OCI-LY1 (cell line): ENCODE results near the gene EVPL.

Experiments
- EZH2 ChIP-seq: fragments of 200-600 bp; sonication (generic), shearing (Covaris generic); IDR thresholded peaks from 2 replicates; pipeline ENCODE4 v1.8.0; 2017; ENCODE audit warnings: borderline replicate concordance, mixed run types, mild to moderate bottlenecking, antibody characterized with exemption, low read length, moderate library complexity, mixed read lengths
- TF ChIP-seq, protein P1 (sequence below): fragments of 200-600 bp; sonication (generic), shearing (Covaris generic); IDR thresholded peaks from 2 replicates; pipeline ENCODE4 v1.5.1; 2017; ENCODE audit warnings: mild to moderate bottlenecking, antibody characterized with exemption, low read length, moderate library complexity, mixed read lengths

DNA sequence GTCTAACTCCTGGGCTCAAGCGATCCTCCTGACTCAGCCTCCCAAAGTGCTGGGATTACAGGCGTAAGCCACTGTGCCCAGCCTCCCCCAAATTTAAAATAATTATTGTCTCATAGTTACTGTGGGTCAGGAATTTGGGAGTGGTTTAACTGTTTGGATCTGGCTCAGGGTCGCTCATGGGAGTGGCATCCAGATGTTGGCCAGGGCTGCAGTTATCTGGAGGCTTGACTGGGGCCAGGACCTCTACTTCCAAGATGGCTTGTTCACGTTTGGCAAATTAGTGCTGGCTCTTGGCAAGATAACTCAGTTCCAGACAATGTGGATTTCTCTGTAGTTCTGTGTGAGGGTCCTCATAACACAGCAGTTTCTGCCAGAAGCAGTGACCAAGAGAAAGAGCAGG is 40.1 kb downstream of the EVPL start:
- TF ChIP-seq, protein P1, sequence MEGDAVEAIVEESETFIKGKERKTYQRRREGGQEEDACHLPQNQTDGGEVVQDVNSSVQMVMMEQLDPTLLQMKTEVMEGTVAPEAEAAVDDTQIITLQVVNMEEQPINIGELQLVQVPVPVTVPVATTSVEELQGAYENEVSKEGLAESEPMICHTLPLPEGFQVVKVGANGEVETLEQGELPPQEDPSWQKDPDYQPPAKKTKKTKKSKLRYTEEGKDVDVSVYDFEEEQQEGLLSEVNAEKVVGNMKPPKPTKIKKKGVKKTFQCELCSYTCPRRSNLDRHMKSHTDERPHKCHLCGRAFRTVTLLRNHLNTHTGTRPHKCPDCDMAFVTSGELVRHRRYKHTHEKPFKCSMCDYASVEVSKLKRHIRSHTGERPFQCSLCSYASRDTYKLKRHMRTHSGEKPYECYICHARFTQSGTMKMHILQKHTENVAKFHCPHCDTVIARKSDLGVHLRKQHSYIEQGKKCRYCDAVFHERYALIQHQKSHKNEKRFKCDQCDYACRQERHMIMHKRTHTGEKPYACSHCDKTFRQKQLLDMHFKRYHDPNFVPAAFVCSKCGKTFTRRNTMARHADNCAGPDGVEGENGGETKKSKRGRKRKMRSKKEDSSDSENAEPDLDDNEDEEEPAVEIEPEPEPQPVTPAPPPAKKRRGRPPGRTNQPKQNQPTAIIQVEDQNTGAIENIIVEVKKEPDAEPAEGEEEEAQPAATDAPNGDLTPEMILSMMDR = no peak
- TF ChIP-seq EZH2 = no peak
